ENCODE data around the gene OR52E8. TPM values are rescaled to one million over a fixed set of nuclear protein-coding genes. Genes with fewer than 3 reads are reported as not detected.

OR52E8 gene
- total RNA-seq, 1 experiment from 2014 or later: not detected

DNA sequence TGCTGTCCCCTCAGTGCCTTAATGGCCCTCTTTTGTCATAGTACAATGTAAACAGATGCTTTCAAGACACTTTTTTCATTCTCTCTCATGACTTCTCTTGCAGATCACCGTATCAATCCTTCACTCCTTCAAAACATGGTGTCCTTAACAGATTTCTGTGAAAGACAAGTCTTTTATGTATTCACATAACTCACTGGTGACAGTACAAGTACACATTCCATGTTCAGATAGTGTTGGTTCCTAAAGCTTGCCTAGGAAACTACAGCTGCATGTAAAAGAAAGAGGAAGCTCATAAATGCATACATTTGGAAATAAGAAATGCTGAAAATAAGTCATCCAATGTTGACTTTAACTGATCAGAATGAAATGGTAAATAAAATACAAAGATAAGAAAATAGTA lies 10.8 kb downstream of the OR52E8 start:
- no peaks in the 10 kb centered on the region for H3K4me1 Mint-ChIP-seq
- H3K27ac Mint-ChIP-seq: no peak overlapping the region
- ChIA-PET CTCF (no interaction called here), POLR2A (no interaction called here)
- TF ChIP-seq, protein P1, sequence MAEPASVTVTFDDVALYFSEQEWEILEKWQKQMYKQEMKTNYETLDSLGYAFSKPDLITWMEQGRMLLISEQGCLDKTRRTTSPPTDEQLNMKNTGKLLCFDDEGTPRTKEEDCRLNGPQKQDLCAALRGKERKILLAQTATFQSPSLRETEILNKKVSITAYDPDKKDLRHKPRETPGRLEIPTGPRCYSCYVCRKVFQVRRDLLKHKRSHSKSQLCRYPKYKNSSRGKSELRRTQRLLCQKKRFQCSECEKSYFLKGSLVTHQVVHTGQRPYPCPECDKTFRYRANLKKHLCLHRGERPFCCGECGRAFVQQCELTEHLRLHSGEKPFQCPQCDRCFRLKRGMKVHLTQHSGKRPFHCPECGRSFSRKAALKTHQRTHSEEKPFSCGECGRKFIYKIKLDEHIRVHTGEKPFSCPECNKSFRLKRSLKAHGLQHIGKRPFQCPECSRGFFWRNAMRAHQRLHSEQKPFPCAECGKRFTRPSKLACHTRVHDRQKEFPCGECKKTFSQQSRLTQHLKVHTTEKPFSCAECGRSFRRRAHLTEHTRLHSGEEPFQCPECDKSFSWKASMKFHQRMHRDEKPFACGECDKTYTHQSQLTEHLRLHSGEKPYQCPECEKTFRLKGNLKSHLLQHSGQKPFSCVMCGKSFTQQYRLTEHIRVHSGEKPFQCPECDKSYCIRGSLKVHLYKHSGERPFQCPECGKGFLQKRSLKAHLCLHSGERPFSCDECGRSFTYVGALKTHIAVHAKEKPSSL (CRISPR knock-in tag; conservative IDR thresholded peaks at IDR 0.05): no peak
- TF ChIP-seq HMGA2 (CRISPR knock-in tag; IDR thresholded peaks at IDR 0.05) (no peak), ZNF317 (CRISPR knock-in tag; IDR thresholded peaks at IDR 0.05; ENCODE audit: borderline replicate concordance, low read depth) (no peak), NFE2L1 (CRISPR knock-in tag; IDR thresholded peaks at IDR 0.05) (no peak), ZNF232 (CRISPR knock-in tag; IDR thresholded peaks at IDR 0.05) (no peak), IRF2 (CRISPR knock-in tag; IDR thresholded peaks at IDR 0.05; ENCODE audit: borderline replicate concordance, low read depth) (no peak), ZNF138 (CRISPR knock-in tag; conservative IDR thresholded peaks at IDR 0.05) (no peak), ZNF416 (CRISPR knock-in tag; IDR thresholded peaks at IDR 0.05) (no peak)
- TF ChIP-seq, protein P2, sequence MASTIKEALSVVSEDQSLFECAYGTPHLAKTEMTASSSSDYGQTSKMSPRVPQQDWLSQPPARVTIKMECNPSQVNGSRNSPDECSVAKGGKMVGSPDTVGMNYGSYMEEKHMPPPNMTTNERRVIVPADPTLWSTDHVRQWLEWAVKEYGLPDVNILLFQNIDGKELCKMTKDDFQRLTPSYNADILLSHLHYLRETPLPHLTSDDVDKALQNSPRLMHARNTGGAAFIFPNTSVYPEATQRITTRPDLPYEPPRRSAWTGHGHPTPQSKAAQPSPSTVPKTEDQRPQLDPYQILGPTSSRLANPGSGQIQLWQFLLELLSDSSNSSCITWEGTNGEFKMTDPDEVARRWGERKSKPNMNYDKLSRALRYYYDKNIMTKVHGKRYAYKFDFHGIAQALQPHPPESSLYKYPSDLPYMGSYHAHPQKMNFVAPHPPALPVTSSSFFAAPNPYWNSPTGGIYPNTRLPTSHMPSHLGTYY (CRISPR knock-in tag; IDR thresholded peaks at IDR 0.05): no peak
- TF ChIP-seq, protein P3, sequence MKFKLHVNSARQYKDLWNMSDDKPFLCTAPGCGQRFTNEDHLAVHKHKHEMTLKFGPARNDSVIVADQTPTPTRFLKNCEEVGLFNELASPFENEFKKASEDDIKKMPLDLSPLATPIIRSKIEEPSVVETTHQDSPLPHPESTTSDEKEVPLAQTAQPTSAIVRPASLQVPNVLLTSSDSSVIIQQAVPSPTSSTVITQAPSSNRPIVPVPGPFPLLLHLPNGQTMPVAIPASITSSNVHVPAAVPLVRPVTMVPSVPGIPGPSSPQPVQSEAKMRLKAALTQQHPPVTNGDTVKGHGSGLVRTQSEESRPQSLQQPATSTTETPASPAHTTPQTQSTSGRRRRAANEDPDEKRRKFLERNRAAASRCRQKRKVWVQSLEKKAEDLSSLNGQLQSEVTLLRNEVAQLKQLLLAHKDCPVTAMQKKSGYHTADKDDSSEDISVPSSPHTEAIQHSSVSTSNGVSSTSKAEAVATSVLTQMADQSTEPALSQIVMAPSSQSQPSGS (CRISPR knock-in tag; IDR thresholded peaks at IDR 0.05; ENCODE audit: borderline replicate concordance, low read depth): no peak
- TF ChIP-seq, protein P4, sequence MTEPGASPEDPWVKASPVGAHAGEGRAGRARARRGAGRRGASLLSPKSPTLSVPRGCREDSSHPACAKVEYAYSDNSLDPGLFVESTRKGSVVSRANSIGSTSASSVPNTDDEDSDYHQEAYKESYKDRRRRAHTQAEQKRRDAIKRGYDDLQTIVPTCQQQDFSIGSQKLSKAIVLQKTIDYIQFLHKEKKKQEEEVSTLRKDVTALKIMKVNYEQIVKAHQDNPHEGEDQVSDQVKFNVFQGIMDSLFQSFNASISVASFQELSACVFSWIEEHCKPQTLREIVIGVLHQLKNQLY (CRISPR knock-in tag; IDR thresholded peaks at IDR 0.05): no peak
- TF ChIP-seq, protein P5, sequence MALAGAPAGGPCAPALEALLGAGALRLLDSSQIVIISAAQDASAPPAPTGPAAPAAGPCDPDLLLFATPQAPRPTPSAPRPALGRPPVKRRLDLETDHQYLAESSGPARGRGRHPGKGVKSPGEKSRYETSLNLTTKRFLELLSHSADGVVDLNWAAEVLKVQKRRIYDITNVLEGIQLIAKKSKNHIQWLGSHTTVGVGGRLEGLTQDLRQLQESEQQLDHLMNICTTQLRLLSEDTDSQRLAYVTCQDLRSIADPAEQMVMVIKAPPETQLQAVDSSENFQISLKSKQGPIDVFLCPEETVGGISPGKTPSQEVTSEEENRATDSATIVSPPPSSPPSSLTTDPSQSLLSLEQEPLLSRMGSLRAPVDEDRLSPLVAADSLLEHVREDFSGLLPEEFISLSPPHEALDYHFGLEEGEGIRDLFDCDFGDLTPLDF (CRISPR knock-in tag; IDR thresholded peaks at IDR 0.05): no peak
- no peaks in the 10 kb centered on the region for H3K9me3 Mint-ChIP-seq
- ATAC-seq (no peak), DNase-seq (ENCODE audit: low spot score) (no peak)
- H3K36me3 Mint-ChIP-seq: no peaks in the 10 kb centered on the region
- H3K4me3 Mint-ChIP-seq: no peak overlapping the region
- H3K27me3 Mint-ChIP-seq (ENCODE audit: low read depth): no peaks in the 10 kb centered on the region

DNA sequence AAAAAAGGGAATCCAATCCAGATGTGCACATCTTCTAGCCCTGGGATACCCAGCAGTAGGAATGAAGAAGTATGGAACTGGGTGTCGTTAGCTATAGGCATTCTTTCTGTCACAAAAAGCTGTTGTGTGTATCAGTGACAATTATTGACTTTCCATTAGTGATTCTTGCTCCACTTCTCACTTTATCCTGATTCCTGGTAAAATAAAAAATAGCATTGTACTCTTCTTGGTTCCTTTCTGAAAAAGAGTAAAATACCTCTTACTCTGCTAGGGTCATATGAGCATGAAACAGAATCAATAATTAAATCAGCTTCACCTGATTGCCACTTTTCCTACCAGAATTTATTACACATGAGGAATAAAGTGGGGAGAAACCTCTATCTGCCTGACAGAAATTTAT lies 15.7 kb downstream of the OR52E8 start, which contains the start of gene OR52E6:
Gene OR52E6, minus strand, starts transcription at position 101 of the 400 bp plus-strand sequence. Its CDS starts 0 bp downstream, at position 101.
- H3K27me3 Mint-ChIP-seq (ENCODE audit: low read depth): no peaks in the 10 kb centered on the region
- H3K27ac Mint-ChIP-seq: no peak within 1 kb of the TSS
- ChIA-PET CTCF (no interaction called here), POLR2A (no interaction called here)
- ATAC-seq (no peak), DNase-seq (ENCODE audit: low spot score) (no peak)
- no peak within 1 kb of the TSS for H3K4me3 Mint-ChIP-seq
- peaks cover 12% of the 10 kb centered on the region for H3K9me3 Mint-ChIP-seq
- H3K36me3 Mint-ChIP-seq: no peaks in the 10 kb centered on the region
- H3K4me1 Mint-ChIP-seq: no peaks in the 10 kb centered on the region
- TF ChIP-seq NR1H2 (CRISPR knock-in tag; IDR thresholded peaks at IDR 0.05) (no peak), SMAD3 (CRISPR knock-in tag; IDR thresholded peaks at IDR 0.05; ENCODE audit: borderline replicate concordance) (no peak), KAT7 (CRISPR knock-in tag; IDR thresholded peaks at IDR 0.05; ENCODE audit: borderline replicate concordance) (no peak), EMX1 (CRISPR knock-in tag; IDR thresholded peaks at IDR 0.05) (no peak), ESRRA (CRISPR knock-in tag; IDR thresholded peaks at IDR 0.05; ENCODE audit: borderline replicate concordance) (no peak), GABPB1 (CRISPR knock-in tag; IDR thresholded peaks at IDR 0.05) (no peak), JAZF1 (CRISPR knock-in tag; IDR thresholded peaks at IDR 0.05) (no peak)
- TF ChIP-seq, protein P6, sequence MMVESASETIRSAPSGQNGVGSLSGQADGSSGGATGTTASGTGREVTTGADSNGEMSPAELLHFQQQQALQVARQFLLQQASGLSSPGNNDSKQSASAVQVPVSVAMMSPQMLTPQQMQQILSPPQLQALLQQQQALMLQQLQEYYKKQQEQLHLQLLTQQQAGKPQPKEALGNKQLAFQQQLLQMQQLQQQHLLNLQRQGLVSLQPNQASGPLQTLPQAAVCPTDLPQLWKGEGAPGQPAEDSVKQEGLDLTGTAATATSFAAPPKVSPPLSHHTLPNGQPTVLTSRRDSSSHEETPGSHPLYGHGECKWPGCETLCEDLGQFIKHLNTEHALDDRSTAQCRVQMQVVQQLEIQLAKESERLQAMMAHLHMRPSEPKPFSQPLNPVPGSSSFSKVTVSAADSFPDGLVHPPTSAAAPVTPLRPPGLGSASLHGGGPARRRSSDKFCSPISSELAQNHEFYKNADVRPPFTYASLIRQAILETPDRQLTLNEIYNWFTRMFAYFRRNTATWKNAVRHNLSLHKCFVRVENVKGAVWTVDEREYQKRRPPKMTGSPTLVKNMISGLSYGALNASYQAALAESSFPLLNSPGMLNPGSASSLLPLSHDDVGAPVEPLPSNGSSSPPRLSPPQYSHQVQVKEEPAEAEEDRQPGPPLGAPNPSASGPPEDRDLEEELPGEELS (CRISPR knock-in tag; IDR thresholded peaks at IDR 0.05): no peak
- TF ChIP-seq, protein P7, sequence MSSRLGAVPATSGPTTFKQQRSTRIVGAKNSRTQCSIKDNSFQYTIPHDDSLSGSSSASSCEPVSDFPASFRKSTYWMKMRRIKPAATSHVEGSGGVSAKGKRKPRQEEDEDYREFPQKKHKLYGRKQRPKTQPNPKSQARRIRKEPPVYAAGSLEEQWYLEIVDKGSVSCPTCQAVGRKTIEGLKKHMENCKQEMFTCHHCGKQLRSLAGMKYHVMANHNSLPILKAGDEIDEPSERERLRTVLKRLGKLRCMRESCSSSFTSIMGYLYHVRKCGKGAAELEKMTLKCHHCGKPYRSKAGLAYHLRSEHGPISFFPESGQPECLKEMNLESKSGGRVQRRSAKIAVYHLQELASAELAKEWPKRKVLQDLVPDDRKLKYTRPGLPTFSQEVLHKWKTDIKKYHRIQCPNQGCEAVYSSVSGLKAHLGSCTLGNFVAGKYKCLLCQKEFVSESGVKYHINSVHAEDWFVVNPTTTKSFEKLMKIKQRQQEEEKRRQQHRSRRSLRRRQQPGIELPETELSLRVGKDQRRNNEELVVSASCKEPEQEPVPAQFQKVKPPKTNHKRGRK (CRISPR knock-in tag; IDR thresholded peaks at IDR 0.05; ENCODE audit: borderline replicate concordance): no peak
- TF ChIP-seq, protein P3 (CRISPR knock-in tag; IDR thresholded peaks at IDR 0.05; ENCODE audit: borderline replicate concordance, low read depth): no peak
- TF ChIP-seq, protein P8, sequence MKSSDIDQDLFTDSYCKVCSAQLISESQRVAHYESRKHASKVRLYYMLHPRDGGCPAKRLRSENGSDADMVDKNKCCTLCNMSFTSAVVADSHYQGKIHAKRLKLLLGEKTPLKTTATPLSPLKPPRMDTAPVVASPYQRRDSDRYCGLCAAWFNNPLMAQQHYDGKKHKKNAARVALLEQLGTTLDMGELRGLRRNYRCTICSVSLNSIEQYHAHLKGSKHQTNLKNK (CRISPR knock-in tag; IDR thresholded peaks at IDR 0.05): no peak

Measured in WTC11 (cell line).